Measurements from ENCODE around the gene KCNAB1. TPM values are rescaled to one million over a fixed set of nuclear protein-coding genes. Genes with fewer than 3 reads are reported as not detected.

KCNAB1 gene
- total and polyA plus RNA-seq, 2 experiments from 2014 or later: 0.80 to 1.4 TPM

DNA sequence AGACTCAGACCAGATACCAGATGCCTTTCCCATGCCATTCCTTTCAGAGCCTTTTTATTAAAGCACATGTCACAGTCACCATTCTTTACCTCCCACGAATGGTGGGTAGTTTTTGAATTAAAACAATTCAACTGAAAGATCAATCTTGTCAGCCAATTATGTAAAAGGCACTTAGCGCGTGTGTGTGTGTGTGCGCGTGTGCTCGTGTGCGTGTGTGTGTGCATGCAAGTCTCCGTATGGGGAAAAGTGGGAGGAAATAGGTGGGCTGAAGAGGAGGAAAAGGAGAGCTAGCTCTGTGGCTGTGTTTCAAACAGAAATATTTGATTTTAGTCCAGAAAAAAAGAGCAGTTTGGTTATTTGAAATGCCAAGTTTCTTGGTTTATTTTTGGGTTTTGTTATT, 177.2 kb downstream of the KCNAB1 start:
- Histone ChIP-seq H3K9me3 (ENCODE audit: low read depth) (no peaks in the 10 kb centered on the region), H3K4me2 (no peak overlapping the region), H3K27ac (no peak overlapping the region), H3K79me2 (no peaks in the 10 kb centered on the region), H3K27me3 (peaks cover 12% of the 10 kb centered on the region), H3K9me2 (replicated peaks; ENCODE audit: insufficient read depth) (no peaks in the 10 kb centered on the region), H4K20me1 (ENCODE audit: insufficient read depth, poor library complexity, severe bottlenecking) (no peaks in the 10 kb centered on the region), H2AFZ (no peak overlapping the region), H3K36me3 (replicated peaks; ENCODE audit: insufficient read depth, low read depth) (no peaks in the 10 kb centered on the region), H3K4me3 (no peak overlapping the region), H3K4me1 (ENCODE audit: insufficient read depth) (no peaks in the 10 kb centered on the region)
- DNase-seq (ENCODE audit: low spot score): no peak
- 95% methylated on average over 8 of the region's 8 CpGs for WGBS (ENCODE audit: low lambda C conversion rate, missing lambda C conversion rate)
- TF ChIP-seq EZH2phosphoT487 (IDR thresholded peaks at IDR 0.05; ENCODE audit: low read depth, severe bottlenecking, unreplicated experiment) (no peak), EZH2 (IDR thresholded peaks at IDR 0.05; ENCODE audit: borderline replicate concordance) (no peak), CTCF (IDR thresholded peaks at IDR 0.05; ENCODE audit: poor library complexity) (no peak)

DNA sequence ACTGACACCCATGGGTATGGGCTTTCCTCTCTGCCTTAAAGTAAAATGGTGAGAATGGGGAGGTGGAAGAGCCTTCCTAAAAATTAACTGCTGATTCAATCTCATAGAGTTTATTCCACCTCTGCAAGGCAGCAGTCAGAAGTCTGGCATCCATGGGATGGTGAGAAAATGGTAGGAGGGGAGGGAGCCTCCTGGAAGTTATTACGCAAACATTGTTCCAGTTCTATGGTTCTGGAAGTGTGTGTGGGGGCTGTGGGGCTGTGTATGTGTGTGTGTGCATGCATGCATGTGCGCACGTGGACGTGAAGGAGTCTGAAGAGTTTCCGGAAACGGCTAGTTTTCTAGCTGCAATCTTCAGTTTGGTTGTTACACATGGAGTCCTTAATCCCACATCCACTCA, 177.6 kb downstream of the KCNAB1 start:
- no peak for DNase-seq (ENCODE audit: low spot score)
- no peaks in the 10 kb centered on the region for H3K9me2 ChIP-seq (replicated peaks; ENCODE audit: insufficient read depth)
- WGBS (ENCODE audit: low lambda C conversion rate, missing lambda C conversion rate): 97% methylated on average over 6 of the region's 6 CpGs
- no peak overlapping the region for H3K27ac ChIP-seq
- H3K27me3 ChIP-seq: peaks cover 8% of the 10 kb centered on the region
- H3K4me1 ChIP-seq (ENCODE audit: insufficient read depth): no peaks in the 10 kb centered on the region
- H3K79me2 ChIP-seq: no peaks in the 10 kb centered on the region
- no peaks in the 10 kb centered on the region for H3K9me3 ChIP-seq (ENCODE audit: low read depth)
- no peak overlapping the region for H3K4me3 ChIP-seq
- no peak for TF ChIP-seq CTCF (IDR thresholded peaks at IDR 0.05; ENCODE audit: poor library complexity)
- TF ChIP-seq EZH2 (IDR thresholded peaks at IDR 0.05; ENCODE audit: borderline replicate concordance): no peak
- no peak for TF ChIP-seq EZH2phosphoT487 (IDR thresholded peaks at IDR 0.05; ENCODE audit: low read depth, severe bottlenecking, unreplicated experiment)
- H3K36me3 ChIP-seq (replicated peaks; ENCODE audit: insufficient read depth, low read depth): no peaks in the 10 kb centered on the region
- no peak overlapping the region for H2AFZ ChIP-seq
- no peak overlapping the region for H3K4me2 ChIP-seq
- no peaks in the 10 kb centered on the region for H4K20me1 ChIP-seq (ENCODE audit: insufficient read depth, poor library complexity, severe bottlenecking)

DNA sequence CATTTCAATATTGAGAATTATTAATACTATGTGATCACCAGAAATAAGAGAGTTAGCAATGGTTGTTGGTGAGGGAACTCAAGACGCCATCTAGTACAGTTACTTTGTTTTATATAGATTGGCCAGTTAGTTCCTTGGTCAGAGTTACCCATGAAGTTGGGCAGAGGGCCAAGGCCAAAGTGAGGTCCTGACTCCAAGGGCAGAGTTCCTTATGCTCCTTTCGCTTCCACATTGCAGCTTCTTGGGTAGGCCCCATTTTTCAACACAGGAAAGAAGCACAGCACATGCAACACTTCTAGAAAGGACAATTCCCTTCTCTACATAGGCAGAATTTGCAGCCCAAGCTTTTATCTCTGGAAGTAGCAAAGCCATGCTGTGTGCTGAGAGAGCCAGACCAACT, 178.6 kb downstream of the KCNAB1 start:
- 95% methylated on average over 2 of the region's 2 CpGs for WGBS (ENCODE audit: low lambda C conversion rate, missing lambda C conversion rate)
- no peak overlapping the region for H3K4me3 ChIP-seq
- no peak for TF ChIP-seq EZH2phosphoT487 (IDR thresholded peaks at IDR 0.05; ENCODE audit: low read depth, severe bottlenecking, unreplicated experiment)
- no peak for TF ChIP-seq CTCF (IDR thresholded peaks at IDR 0.05; ENCODE audit: poor library complexity)
- TF ChIP-seq EZH2 (IDR thresholded peaks at IDR 0.05; ENCODE audit: borderline replicate concordance): no peak
- H3K9me3 ChIP-seq (ENCODE audit: low read depth): no peaks in the 10 kb centered on the region
- H3K36me3 ChIP-seq (replicated peaks; ENCODE audit: insufficient read depth, low read depth): no peaks in the 10 kb centered on the region
- H3K27ac ChIP-seq: no peak overlapping the region
- no peak for DNase-seq (ENCODE audit: low spot score)
- H4K20me1 ChIP-seq (ENCODE audit: insufficient read depth, poor library complexity, severe bottlenecking): no peaks in the 10 kb centered on the region
- no peaks in the 10 kb centered on the region for H3K9me2 ChIP-seq (replicated peaks; ENCODE audit: insufficient read depth)
- H3K79me2 ChIP-seq: no peaks in the 10 kb centered on the region
- no peak overlapping the region for H3K4me2 ChIP-seq
- H3K4me1 ChIP-seq (ENCODE audit: insufficient read depth): no peaks in the 10 kb centered on the region
- no peaks in the 10 kb centered on the region for H3K27me3 ChIP-seq
- no peak overlapping the region for H2AFZ ChIP-seq

DNA sequence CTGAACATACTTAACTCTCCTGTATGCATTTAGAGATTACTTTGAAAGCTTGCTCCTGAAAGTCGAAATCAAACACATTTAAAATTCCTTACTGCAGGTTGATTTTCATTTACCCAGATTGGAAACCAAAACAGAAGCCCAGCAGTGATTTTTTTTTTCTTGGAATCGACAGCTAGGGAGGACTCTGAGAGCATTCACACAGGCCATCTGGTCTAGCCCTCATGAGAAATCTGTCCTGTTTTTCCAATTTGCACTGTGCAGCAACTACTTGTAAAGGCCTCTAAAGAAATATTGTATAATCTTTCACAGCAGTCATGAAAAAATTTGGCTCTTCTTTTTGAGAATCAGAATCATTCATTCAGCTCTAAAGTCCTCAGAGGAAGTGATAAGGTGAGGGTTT, 179.2 kb downstream of the KCNAB1 start:
- no peak overlapping the region for H3K4me3 ChIP-seq
- no peak overlapping the region for H3K27ac ChIP-seq
- H2AFZ ChIP-seq: no peak overlapping the region
- no peaks in the 10 kb centered on the region for H3K27me3 ChIP-seq
- WGBS (ENCODE audit: low lambda C conversion rate, missing lambda C conversion rate): 90% methylated on average over 2 of the region's 2 CpGs
- no peaks in the 10 kb centered on the region for H4K20me1 ChIP-seq (ENCODE audit: insufficient read depth, poor library complexity, severe bottlenecking)
- no peak for DNase-seq (ENCODE audit: low spot score)
- TF ChIP-seq EZH2phosphoT487 (IDR thresholded peaks at IDR 0.05; ENCODE audit: low read depth, severe bottlenecking, unreplicated experiment) (no peak), CTCF (IDR thresholded peaks at IDR 0.05; ENCODE audit: poor library complexity) (no peak), EZH2 (IDR thresholded peaks at IDR 0.05; ENCODE audit: borderline replicate concordance) (no peak)
- no peaks in the 10 kb centered on the region for H3K9me3 ChIP-seq (ENCODE audit: low read depth)
- H3K79me2 ChIP-seq: no peaks in the 10 kb centered on the region
- no peaks in the 10 kb centered on the region for H3K9me2 ChIP-seq (replicated peaks; ENCODE audit: insufficient read depth)
- H3K36me3 ChIP-seq (replicated peaks; ENCODE audit: insufficient read depth, low read depth): no peaks in the 10 kb centered on the region
- no peak overlapping the region for H3K4me2 ChIP-seq
- no peaks in the 10 kb centered on the region for H3K4me1 ChIP-seq (ENCODE audit: insufficient read depth)

Data from hepatocyte (in vitro differentiated cells).